GM11168 (cell line): Measurements from ENCODE around the gene PKP4.
"Not testable (repeated sequence)": the region's sequence is repeated elsewhere in the genome, so short reads cannot be mapped to it uniquely, and the experiment has no call there.

ENCODE experiments used
- in situ Hi-C: fragments of 300-500 bp; cut with MboI; formaldehyde crosslinking; loops from one replicate; pipeline ENCODE4 v1.12.0; 2022; ENCODE audit warnings: low sequenced_read_pairs; ENCODE audit not compliant: unreplicated experiment

Gene PKP4

GRCh38 chr2:158456309-158457066 is at the start of gene PKP4, which contains the start of gene CCDC148:
Gene PKP4 (plus strand): TSS chr2:158456952. CDS start chr2:158533185, 76,233 bp downstream.
Gene CCDC148 (minus strand): TSS chr2:158456753. CDS start chr2:158456439, 314 bp downstream.
- in situ Hi-C loops, result loop anchor here (25.0 kb wide), 1 partner anchor 306 kb away; no protein-coding TSS in a partner anchor

GRCh38 chr2:158407031-158407430 is 49.7 kb upstream of the PKP4 start:
- in situ Hi-C loops, result no loop called here

- in situ Hi-C loops, result no loop called here
Measured at GRCh38 chr2:158410132-158410531, 46.6 kb upstream of the PKP4 start.

GRCh38 chr2:158411748-158412147 is 45.0 kb upstream of the PKP4 start:
- in situ Hi-C loops, result no loop called here

GRCh38 chr2:158412206-158412605 is 44.5 kb upstream of the PKP4 start:
- in situ Hi-C loops, result no loop called here

- in situ Hi-C loops, result no loop called here
Measured at GRCh38 chr2:158413581-158413980, 43.2 kb upstream of the PKP4 start.

GRCh38 chr2:158414538-158414937 is 42.2 kb upstream of the PKP4 start:
- in situ Hi-C loops, result no loop called here

GRCh38 chr2:158432117-158432516 is 24.6 kb upstream of the PKP4 start:
- in situ Hi-C loops, result no loop called here

- in situ Hi-C loops, result not testable (repeated sequence)
Measured at GRCh38 chr2:158433716-158434115, 23.0 kb upstream of the PKP4 start.

- in situ Hi-C loops, result not testable (repeated sequence)
Measured at GRCh38 chr2:158439062-158439461, 17.7 kb upstream of the PKP4 start.

GRCh38 chr2:158443606-158444005 is 13.1 kb upstream of the PKP4 start:
- in situ Hi-C loops, result no loop called here

- in situ Hi-C loops, result loop anchor here (25.0 kb wide), 1 partner anchor 305 kb away; no protein-coding TSS in a partner anchor
Measured at GRCh38 chr2:158457092-158457825, 507 bp downstream of the PKP4 start.

GRCh38 chr2:158457826-158458616 is 1.3 kb downstream of the PKP4 start:
- in situ Hi-C loops, result loop anchor here (25.0 kb wide), 1 partner anchor 304 kb away; no protein-coding TSS in a partner anchor

GRCh38 chr2:158458617-158458920 is 1.8 kb downstream of the PKP4 start:
- in situ Hi-C loops, result loop anchor here (25.0 kb wide), 1 partner anchor 304 kb away; no protein-coding TSS in a partner anchor

GRCh38 chr2:158459161-158460003 is 2.6 kb downstream of the PKP4 start:
- in situ Hi-C loops, result loop anchor here (25.0 kb wide), 1 partner anchor 303 kb away; no protein-coding TSS in a partner anchor

- in situ Hi-C loops, result loop anchor here (25.0 kb wide), 1 partner anchor 302 kb away; no protein-coding TSS in a partner anchor
Measured at GRCh38 chr2:158460632-158461297, 4.0 kb downstream of the PKP4 start.

GRCh38 chr2:158463496-158464095 is 6.8 kb downstream of the PKP4 start:
- in situ Hi-C loops, result loop anchor here (25.0 kb wide), 1 partner anchor 299 kb away; no protein-coding TSS in a partner anchor
